ENCODE results near the gene CHST15. TPM values are rescaled to one million over a fixed set of nuclear protein-coding genes. Genes with fewer than 3 reads are reported as not detected.

CHST15 gene
- polyA plus RNA-seq, 1 donor from 2014 or later: 0.79 TPM

GRCh38 chr10:124105045-124105444, 11.6 kb upstream of the CHST15 start:
- Histone ChIP-seq H3F3A (ENCODE audit: insufficient read depth, low read length, poor library complexity, severe bottlenecking) (no peaks in the 10 kb centered on the region), H3K27ac (ENCODE audit: low read length) (no peak overlapping the region), H3K4me2 (ENCODE audit: low read length) (no peak overlapping the region), H3K9me2 (ENCODE audit: insufficient read depth, low read length) (no peaks in the 10 kb centered on the region), H3K36me3 (ENCODE audit: insufficient read depth, low read length) (no peaks in the 10 kb centered on the region), H3K27me3 (ENCODE audit: insufficient read depth, low read depth, low read length) (no peaks in the 10 kb centered on the region), H2AFZ (ENCODE audit: low read depth, low read length) (no peak overlapping the region), H3K4me3 (ENCODE audit: low read length) (no peak overlapping the region), H3K9me3 (ENCODE audit: low read length) (no peaks in the 10 kb centered on the region), H3K79me2 (replicated peaks; ENCODE audit: insufficient read depth, low read length) (no peaks in the 10 kb centered on the region), H3K9ac (ENCODE audit: low read length) (no peak overlapping the region), H4K20me1 (ENCODE audit: insufficient read depth) (no peaks in the 10 kb centered on the region)
- TF ChIP-seq RAD21 (conservative IDR thresholded peaks at IDR 0.05) (no peak), MXI1 (conservative IDR thresholded peaks at IDR 0.05; ENCODE audit: poor library complexity, severe bottlenecking) (no peak), CTCF (IDR thresholded peaks at IDR 0.05; ENCODE audit: poor library complexity, severe bottlenecking) (no peak), TAF1 (IDR thresholded peaks at IDR 0.05; ENCODE audit: low read depth) (no peak), EP300 (conservative IDR thresholded peaks at IDR 0.05; ENCODE audit: poor library complexity, severe bottlenecking) (no peak), SMC3 (conservative IDR thresholded peaks at IDR 0.05; ENCODE audit: poor library complexity) (no peak), REST (IDR thresholded peaks at IDR 0.05; ENCODE audit: borderline replicate concordance) (no peak)

- TF ChIP-seq EZH2 (IDR thresholded peaks at IDR 0.05; ENCODE audit: borderline replicate concordance, insufficient read depth, low read length, poor library complexity, severe bottlenecking) (no peak), MXI1 (conservative IDR thresholded peaks at IDR 0.05; ENCODE audit: poor library complexity, severe bottlenecking) (no peak), TAF1 (IDR thresholded peaks at IDR 0.05; ENCODE audit: low read depth) (no peak), CTCF (IDR thresholded peaks at IDR 0.05; ENCODE audit: poor library complexity, severe bottlenecking) (no peak), SMC3 (conservative IDR thresholded peaks at IDR 0.05; ENCODE audit: poor library complexity) (no peak), REST (IDR thresholded peaks at IDR 0.05; ENCODE audit: borderline replicate concordance) (no peak), RAD21 (conservative IDR thresholded peaks at IDR 0.05) (no peak), EP300 (conservative IDR thresholded peaks at IDR 0.05; ENCODE audit: poor library complexity, severe bottlenecking) (no peak), POLR2AphosphoS5 (IDR thresholded peaks at IDR 0.05) (no peak)
Observed at GRCh38 chr10:124104011-124104627, 10.7 kb upstream of the CHST15 start.

More at GRCh38 chr10:124104011-124104627, 10.7 kb upstream of the CHST15 start:
- Histone ChIP-seq H3K9me3 (ENCODE audit: low read length) (no peaks in the 10 kb centered on the region), H3K36me3 (ENCODE audit: insufficient read depth, low read length) (no peaks in the 10 kb centered on the region), H3K27ac (ENCODE audit: low read length) (no peak overlapping the region), H3K4me2 (ENCODE audit: low read length) (no peak overlapping the region), H3K4me3 (ENCODE audit: low read length) (no peak overlapping the region), H3K27me3 (ENCODE audit: insufficient read depth, low read depth, low read length) (no peaks in the 10 kb centered on the region), H3K9ac (ENCODE audit: low read length) (no peak overlapping the region), H4K20me1 (ENCODE audit: insufficient read depth) (no peaks in the 10 kb centered on the region), H3K79me2 (replicated peaks; ENCODE audit: insufficient read depth, low read length) (no peaks in the 10 kb centered on the region), H3K9me2 (ENCODE audit: insufficient read depth, low read length) (no peaks in the 10 kb centered on the region), H2AFZ (ENCODE audit: low read depth, low read length) (no peak overlapping the region), H3F3A (ENCODE audit: insufficient read depth, low read length, poor library complexity, severe bottlenecking) (no peaks in the 10 kb centered on the region)
